IgD-negative memory B cell (primary cell): ENCODE measurements around the gene MYO1H. TPM values are rescaled to one million over a fixed set of nuclear protein-coding genes. Genes with fewer than 3 reads are reported as not detected.
"Not testable (repeated sequence)": the region's sequence is repeated elsewhere in the genome, so short reads cannot be mapped to it uniquely, and the experiment has no call there.

ENCODE experiments used
- H3K27ac Mint-ChIP-seq, 3 donors: one replicate each; pipeline ENCODE4 v1.8.0; 2020 to 2022; ENCODE audit warnings: mild to moderate bottlenecking in 3 of 3, mixed read lengths in 3 of 3, moderate library complexity in 1 of 3
- H3K27me3 Mint-ChIP-seq: one replicate; pipeline ENCODE4 v1.8.0; 2021; ENCODE audit warnings: mixed read lengths
- H3K36me3 Mint-ChIP-seq: one replicate; pipeline ENCODE4 v1.8.0; 2020; ENCODE audit warnings: mild to moderate bottlenecking, mixed read lengths
- H3K4me1 Mint-ChIP-seq, 3 donors: one replicate each; pipeline ENCODE4 v1.8.0; 2020 to 2022; ENCODE audit warnings: mixed read lengths in 3 of 3, mild to moderate bottlenecking in 1 of 3
- H3K4me3 Mint-ChIP-seq, 4 donors: one replicate each; pipeline ENCODE4 v1.8.0; 2020 to 2022; ENCODE audit warnings: mild to moderate bottlenecking in 4 of 4, mixed read lengths in 4 of 4, moderate library complexity in 3 of 4
- H3K9me3 Mint-ChIP-seq, 3 donors: one replicate each; pipeline ENCODE4 v1.8.0; 2020 to 2021; ENCODE audit warnings: mixed read lengths in 3 of 3, mild to moderate bottlenecking in 1 of 3
- polyA plus RNA-seq: library from polyadenylated mRNA; unstranded; fragments of 300-500 nt; fragmentation: Illumina TruSeq; gene quantifications from one replicate; pipeline ENCODE4 v1.2.3, GENCODE V29; 2021

Gene MYO1H
- polyA plus RNA-seq, 1 donor from 2014 or later, result not detected

DNA sequence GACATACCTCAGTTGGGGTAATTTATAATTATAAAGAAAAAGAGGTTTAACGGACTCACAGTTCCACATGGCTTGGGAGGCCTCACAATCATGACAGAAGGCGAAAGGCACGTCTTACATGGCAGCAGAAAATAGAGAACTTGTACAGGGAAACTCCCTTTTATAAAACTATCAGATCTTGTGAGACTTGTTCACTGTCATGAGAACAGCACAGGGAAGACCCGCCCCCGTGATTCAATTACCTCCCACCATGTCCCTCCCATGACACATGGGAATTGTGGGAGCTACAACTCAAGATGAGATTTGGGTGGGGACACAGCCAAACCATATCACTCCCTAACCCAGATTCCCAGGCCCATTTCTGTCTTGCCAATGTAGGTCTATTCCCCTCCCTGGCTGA lies 22.1 kb downstream of the MYO1H start:
- Mint-ChIP-seq H3K9me3 (peaks cover 0 to 3% (median 0%) of the 10 kb centered on the region in 3 donors), H3K36me3 (no peaks in the 10 kb centered on the region), H3K4me3 (no peak overlapping the region), H3K4me1 (no peaks in the 10 kb centered on the region), H3K27me3 (peaks cover 2% of the 10 kb centered on the region), H3K27ac (no peak overlapping the region)

DNA sequence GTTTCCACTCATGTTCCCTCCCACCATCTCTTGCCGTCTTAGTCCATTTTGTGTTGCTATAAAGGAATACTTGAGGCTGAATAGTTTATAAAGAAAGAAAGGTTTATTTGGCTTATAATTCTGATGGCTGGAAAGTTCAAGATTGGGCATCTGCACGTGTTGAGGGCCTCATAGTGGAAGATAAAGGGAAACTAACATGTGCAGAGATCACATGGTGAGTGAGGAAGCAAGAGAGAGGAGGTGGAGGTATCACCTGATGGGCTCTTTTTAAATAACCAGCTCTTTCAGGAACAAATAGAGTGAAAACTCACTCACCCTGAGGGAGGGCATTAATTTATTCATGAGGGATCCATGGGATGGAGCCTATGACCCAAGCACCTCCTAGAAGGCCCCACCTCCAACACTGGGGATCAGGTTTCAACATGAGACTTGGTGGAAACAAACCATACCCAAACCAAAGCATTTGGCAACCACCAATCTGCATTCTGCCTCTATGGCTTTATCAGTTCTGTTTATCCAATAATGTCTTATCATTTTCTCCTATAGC lies 29.5 kb downstream of the MYO1H start:
- H3K36me3 Mint-ChIP-seq, result no peaks in the 10 kb centered on the region
- no peaks in the 10 kb centered on the region for H3K4me1 Mint-ChIP-seq
- H3K27me3 Mint-ChIP-seq, result peaks cover 9% of the 10 kb centered on the region
- H3K4me3 Mint-ChIP-seq, result no peak overlapping the region
- no peaks in the 10 kb centered on the region for H3K9me3 Mint-ChIP-seq
- no peak overlapping the region for H3K27ac Mint-ChIP-seq

DNA sequence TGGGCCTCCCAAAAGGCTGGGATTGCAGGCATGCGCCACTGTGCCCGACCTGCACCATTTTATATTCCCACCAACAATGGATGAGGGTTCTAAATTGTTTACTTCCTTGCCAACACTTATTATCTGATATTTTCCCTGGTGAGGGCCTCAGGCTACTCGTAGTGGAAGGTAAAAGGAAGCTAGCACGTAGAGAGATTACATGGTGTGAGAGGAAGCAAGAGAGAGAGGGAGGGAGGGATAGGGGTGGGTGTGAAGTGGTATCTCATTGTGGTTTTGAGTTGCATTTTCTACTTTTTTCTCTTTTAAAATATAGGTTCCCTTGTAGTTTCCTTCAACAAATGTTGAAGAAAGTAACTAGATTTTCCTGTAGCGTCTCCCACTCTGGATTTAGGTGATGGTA lies 30.9 kb downstream of the MYO1H start:
- H3K4me3 Mint-ChIP-seq, result no peak overlapping the region
- H3K36me3 Mint-ChIP-seq, result no peaks in the 10 kb centered on the region
- peaks cover 0 to 4% (median 1%) of the 10 kb centered on the region in 3 donors for H3K9me3 Mint-ChIP-seq
- no peaks in the 10 kb centered on the region for H3K4me1 Mint-ChIP-seq
- peaks cover 9% of the 10 kb centered on the region for H3K27me3 Mint-ChIP-seq
- H3K27ac Mint-ChIP-seq, result no peak overlapping the region

DNA sequence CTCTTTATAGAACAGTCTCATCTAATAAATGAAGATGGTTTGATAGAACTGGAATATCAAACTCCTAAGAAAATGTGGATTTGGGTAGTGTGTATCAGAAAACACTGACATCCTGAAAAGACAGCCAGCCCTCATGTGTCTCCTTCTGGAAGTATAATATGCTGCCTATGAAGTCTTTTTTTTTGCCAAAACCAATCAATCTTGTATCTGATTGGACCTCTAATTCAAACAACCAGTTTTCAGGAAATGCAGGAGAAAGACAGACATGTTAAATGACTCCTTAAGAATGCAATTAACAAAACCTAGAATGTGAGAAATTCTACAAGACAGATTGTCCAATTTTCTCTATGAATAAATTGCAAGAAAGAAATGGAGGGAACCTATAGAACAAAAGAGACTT lies 34.3 kb downstream of the MYO1H start:
- Mint-ChIP-seq H3K27ac (no peak overlapping the region), H3K4me3 (no peak overlapping the region), H3K9me3 (peaks cover 0 to 4% (median 1%) of the 10 kb centered on the region in 3 donors), H3K4me1 (no peaks in the 10 kb centered on the region), H3K27me3 (peaks cover 9% of the 10 kb centered on the region), H3K36me3 (no peaks in the 10 kb centered on the region)

DNA sequence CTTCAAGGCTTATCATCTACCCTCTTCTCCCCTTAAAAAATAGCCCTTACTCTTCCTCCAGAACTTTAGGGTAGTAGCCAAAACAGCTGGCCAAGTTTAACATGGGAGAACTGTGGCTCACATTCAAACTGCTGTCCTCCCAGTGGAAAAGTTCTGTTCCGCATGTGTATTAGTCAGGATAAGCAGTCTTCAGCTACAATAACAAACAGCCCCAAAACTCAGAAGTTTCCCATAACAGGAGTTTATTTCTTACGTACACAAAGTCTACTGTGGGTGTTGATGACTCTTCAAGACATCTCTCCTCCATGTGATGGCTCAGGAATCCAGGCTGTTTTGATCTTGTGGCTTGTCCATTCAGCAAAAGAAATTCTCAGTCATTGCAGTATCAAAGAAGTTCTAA lies 35.5 kb downstream of the MYO1H start:
- Mint-ChIP-seq H3K4me1 (no peaks in the 10 kb centered on the region), H3K36me3 (no peaks in the 10 kb centered on the region), H3K27ac (peak overlapping the region in 1 of 3 donors; percentile 22), H3K9me3 (peaks cover 0 to 9% (median 4%) of the 10 kb centered on the region in 3 donors), H3K4me3 (no peak overlapping the region), H3K27me3 (peaks cover 7% of the 10 kb centered on the region)

DNA sequence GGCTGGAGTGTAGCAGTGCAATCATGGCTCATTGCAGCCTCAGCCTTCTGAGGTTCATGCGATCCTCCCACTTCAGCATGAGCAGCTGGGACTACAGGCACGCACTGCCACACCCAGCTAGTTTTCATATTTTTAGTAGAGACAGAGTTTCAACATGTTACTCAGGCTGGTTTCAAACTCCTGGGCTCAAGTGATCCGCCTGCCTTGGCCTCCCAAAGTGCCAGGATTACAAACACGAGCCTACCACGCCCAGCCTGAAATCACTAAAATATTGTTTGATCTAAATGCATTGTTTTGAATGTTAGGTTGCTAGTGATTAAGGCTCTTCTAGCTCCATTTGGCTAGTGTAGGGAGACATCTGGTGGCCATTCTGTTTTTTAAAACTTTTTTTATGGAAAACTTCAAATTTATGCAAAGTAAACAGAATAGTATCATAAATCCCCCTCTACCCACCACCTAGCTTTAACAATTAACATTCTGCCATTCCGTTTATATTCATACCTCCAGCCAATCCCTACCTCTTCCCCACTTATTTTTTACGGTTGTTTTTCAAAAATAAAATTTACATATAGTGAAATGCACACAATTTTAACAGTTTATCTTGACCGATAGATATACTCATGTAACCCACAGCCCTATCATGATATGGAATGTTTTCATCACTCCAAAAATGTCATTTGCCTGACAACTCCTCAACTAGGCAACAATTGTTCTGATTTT lies 37.8 kb downstream of the MYO1H start:
- Mint-ChIP-seq H3K9me3 (peaks cover 0 to 13% (median 4%) of the 10 kb centered on the region in 3 donors), H3K36me3 (no peaks in the 10 kb centered on the region), H3K27ac (no peak overlapping the region), H3K27me3 (peaks cover 4% of the 10 kb centered on the region), H3K4me1 (no peaks in the 10 kb centered on the region), H3K4me3 (no peak overlapping the region)

DNA sequence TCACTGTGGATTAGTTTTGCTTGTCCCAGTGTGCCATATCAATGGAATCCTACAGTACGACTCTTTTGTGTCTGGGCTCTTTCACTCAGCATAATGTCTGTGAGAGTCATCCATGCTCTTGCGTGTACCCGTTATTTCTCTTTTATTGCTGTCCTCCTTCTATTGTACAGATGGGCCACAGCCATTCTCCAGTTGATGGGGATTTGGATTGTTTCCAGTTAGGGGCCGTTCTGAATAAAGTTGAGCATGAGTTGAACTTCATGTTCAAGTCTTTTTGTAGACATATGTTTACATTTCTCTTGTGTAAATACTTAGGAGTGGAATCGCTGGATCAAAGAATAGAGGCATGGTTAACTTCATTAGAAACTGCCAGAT lies 38.3 kb downstream of the MYO1H start:
- Mint-ChIP-seq H3K36me3 (no peaks in the 10 kb centered on the region), H3K4me3 (no peak overlapping the region), H3K27me3 (peaks cover 3% of the 10 kb centered on the region), H3K4me1 (no peaks in the 10 kb centered on the region), H3K27ac (no peak overlapping the region), H3K9me3 (peaks cover 0 to 13% (median 4%) of the 10 kb centered on the region in 3 donors)

DNA sequence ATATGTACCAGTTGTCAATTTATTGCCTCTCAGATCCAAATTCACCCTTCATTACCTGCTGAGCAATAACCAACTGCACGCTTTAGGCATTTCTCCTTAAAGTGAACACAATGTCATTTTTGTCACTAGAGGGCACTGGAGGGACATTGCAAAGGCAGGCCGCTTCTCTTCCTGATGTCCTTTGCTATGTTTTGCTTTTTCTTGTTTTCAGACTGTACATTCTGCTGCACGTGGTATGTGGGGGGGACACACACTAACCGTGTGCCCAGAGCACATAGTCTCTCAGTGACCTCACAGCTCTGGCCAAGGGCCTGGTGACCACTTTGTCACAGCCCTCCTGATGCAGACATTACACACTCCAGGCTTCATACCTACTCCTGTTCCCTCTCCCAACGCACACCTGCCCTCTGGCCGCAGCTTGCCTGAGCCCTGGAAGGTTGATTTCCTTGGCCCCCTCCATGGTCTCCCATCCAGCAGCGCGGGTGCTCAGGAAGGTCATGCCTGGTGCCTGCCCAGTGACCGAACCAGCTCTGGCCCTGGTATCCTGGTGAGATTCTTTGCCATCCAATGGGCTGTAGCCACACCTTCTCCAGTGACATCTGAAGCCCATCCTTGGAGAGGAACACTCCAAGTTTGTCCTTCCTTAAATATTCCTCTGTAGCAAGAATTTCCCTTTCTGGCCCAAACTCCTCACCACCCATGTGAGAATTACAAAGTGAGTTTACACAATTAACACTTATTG lies 39.9 kb downstream of the MYO1H start:
- H3K9me3 Mint-ChIP-seq, result peaks cover 0 to 13% (median 4%) of the 10 kb centered on the region in 3 donors
- no peak overlapping the region for H3K4me3 Mint-ChIP-seq
- peaks cover 0 to 2% (median 0%) of the 10 kb centered on the region in 3 donors for H3K4me1 Mint-ChIP-seq
- H3K36me3 Mint-ChIP-seq, result no peaks in the 10 kb centered on the region
- no peak overlapping the region for H3K27ac Mint-ChIP-seq
- H3K27me3 Mint-ChIP-seq, result peaks cover 6% of the 10 kb centered on the region

DNA sequence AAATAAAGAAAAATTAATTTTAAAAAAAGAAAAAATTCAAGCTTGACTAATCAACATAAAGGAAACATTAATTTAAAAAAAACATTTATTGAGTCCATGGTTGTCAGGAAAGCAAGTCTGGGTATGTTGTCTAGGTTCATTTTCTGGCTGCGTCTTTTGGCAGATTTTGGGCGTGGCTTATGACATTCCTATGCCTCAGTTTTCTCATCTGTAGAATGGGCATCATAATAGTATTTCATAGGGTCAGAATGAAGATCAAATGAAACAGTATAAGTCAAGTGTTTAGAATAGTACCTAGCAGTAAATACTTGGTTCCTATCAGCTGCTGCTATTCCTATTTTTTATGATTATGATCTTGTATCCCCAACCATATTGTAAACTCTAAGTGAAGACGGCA lies 40.5 kb downstream of the MYO1H start:
- H3K9me3 Mint-ChIP-seq, result peaks cover 0 to 12% (median 3%) of the 10 kb centered on the region in 3 donors
- H3K4me1 Mint-ChIP-seq, result peaks cover 0 to 2% (median 0%) of the 10 kb centered on the region in 3 donors

DNA sequence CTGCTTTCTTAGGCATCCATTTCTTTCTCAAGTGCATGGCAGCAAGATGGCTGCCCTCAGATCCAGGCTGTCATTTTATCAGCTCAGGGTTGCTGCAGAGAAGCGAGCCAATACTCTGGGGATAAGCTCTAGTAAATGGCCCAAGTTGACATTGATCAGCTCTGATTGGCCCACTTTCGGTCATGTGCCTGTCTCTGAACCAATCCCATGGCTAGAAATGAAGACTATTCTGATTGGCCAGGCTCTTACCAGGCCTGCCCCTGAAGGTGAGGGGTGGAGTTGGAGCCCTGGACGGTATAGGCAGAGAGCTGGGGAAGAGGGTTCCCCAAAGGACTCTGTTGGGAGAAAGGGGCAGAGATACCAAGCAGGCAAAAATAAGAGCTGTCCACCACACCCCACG lies 41.4 kb downstream of the MYO1H start:
- peaks cover 8% of the 10 kb centered on the region for H3K27me3 Mint-ChIP-seq
- no peak overlapping the region for H3K4me3 Mint-ChIP-seq

More for the DNA sequence above, 40.5 kb downstream of the MYO1H start:
- Mint-ChIP-seq H3K36me3 (no peaks in the 10 kb centered on the region), H3K4me3 (no peak overlapping the region), H3K27ac (no peak overlapping the region), H3K27me3 (peaks cover 8% of the 10 kb centered on the region)

DNA sequence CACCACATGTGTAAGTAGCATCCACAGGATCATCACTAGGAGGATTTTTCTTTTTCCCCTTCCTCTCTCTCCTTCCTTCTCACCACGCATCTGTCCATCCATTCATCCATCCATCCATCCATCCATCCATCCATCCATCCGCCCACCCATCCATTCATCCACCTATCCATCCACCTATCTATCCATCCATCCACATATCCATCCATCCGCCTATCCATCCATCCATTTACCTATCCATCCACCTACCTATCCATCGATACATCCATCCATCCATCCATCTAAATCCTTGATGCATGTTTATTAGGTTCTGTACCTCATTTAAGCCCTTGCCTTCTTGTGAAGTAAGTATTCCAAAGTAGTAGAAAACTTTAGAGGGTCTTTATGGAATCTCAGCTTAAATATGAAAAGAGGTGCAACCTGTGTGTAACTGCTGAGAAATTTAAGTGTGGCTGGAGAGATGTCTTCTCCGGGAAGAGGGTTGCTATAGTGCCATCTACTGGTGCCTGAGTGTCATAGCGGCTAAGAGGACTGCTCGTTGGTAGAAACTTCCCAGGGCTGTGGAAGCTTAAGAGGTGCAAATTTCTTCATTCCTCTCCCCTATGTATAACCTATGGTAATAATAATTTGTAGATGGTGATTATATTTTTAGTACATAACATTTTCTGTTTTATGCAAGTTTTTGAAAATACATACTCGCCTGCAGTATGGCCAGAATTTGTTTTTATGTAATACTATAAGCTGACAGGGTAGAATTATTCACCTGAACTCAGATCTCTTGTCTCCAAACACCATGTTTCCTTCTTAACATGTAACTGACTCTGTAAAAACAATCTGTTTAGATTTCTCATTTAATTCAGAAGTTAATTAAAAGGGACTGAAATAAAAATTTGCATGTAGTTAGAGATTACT lies 46.0 kb downstream of the MYO1H start:
- Mint-ChIP-seq H3K27ac (no peak overlapping the region), H3K4me1 (peaks cover 0 to 2% (median 0%) of the 10 kb centered on the region in 3 donors), H3K4me3 (no peak overlapping the region), H3K36me3 (no peaks in the 10 kb centered on the region), H3K27me3 (peaks cover 8% of the 10 kb centered on the region), H3K9me3 (peaks cover 0 to 2% (median 0%) of the 10 kb centered on the region in 3 donors)

More for the DNA sequence above, 41.4 kb downstream of the MYO1H start:
- Mint-ChIP-seq H3K9me3 (peaks cover 0 to 9% (median 3%) of the 10 kb centered on the region in 3 donors), H3K36me3 (no peaks in the 10 kb centered on the region), H3K27ac (no peak overlapping the region), H3K4me1 (peaks cover 0 to 2% (median 0%) of the 10 kb centered on the region in 3 donors)

DNA sequence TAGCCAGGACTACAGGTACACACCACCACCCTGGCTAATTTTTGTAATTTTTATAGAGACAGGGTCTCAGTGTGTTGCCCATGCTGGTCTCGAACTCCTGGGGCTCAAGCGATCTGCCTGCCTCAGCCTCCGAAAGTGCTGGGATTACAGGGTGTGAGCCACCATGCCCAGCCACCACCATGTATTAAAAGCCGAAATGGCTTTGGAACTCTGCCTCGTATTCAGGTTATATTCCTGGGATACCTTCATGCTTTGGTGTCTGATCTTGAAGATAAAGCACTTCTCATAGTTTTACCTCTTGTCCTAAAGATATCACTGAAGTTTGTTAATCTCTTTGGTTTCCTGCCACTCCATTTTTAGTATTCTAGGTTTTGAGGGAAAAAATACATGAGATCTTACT lies 47.2 kb downstream of the MYO1H start:
- H3K4me3 Mint-ChIP-seq, result no peak overlapping the region
- H3K9me3 Mint-ChIP-seq, result peaks cover 0 to 2% (median 0%) of the 10 kb centered on the region in 3 donors
- H3K27ac Mint-ChIP-seq, result no peak overlapping the region
- H3K27me3 Mint-ChIP-seq, result peaks cover 12% of the 10 kb centered on the region
- peaks cover 0 to 2% (median 0%) of the 10 kb centered on the region in 3 donors for H3K4me1 Mint-ChIP-seq
- H3K36me3 Mint-ChIP-seq, result no peaks in the 10 kb centered on the region

DNA sequence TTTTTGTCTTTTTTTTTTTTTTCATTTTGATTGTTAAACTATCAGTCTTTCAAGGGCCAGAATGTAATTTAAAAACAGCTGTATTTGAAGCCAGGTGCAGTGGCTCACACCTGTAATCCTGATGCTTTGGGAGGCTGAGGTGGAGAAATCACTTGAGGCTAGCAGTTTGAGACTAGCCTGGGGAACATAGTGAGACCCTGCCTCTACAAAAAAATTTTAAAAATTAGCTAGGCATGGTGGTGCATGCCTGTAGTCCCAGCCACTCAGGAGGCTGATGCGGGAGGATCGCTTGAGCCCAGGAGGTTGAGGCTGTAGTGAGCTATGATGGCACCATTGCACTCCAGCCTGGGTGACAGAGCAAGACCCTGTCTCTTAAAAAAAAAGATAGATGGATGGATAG lies 57.1 kb downstream of the MYO1H start:
- H3K27me3 Mint-ChIP-seq, result peaks cover 15% of the 10 kb centered on the region
- not testable (repeated sequence) for H3K4me1 Mint-ChIP-seq, H3K27ac Mint-ChIP-seq, H3K4me3 Mint-ChIP-seq, H3K36me3 Mint-ChIP-seq, H3K9me3 Mint-ChIP-seq

DNA sequence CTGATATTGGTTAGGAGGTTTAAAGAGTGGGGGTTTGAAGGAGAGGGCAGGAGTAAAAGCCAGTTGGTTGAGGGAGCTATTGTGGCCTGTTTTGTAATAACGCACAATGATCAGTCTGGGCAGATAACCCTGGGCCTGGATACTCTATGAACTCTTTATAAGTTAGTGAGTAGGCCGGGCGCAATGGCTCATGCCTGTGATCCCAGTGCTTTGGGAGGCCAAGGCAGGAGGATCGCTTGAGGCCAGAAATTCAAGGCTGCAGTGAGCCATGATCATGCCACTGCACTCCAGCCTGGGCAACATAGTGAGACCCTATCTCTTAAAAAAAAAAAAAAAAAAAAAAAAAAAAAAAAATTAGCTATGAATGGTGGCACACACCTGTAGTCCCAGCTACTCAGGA lies 58.4 kb downstream of the MYO1H start:
- H3K9me3 Mint-ChIP-seq, H3K27ac Mint-ChIP-seq, H3K4me1 Mint-ChIP-seq, H3K4me3 Mint-ChIP-seq, H3K36me3 Mint-ChIP-seq: not testable (repeated sequence)
- peaks cover 11% of the 10 kb centered on the region for H3K27me3 Mint-ChIP-seq
